Activated T-cell treated with anti-CD3 and anti-CD28 coated beads, Interleukin-2, amount 50 U/mL, for 48 hours (primary cell): ENCODE results near the gene CTNND1.

ENCODE experiments used
- DNase-seq, 2 experiments: peaks; one replicate each; pipeline ENCODE4 v3.0.0-alpha.2; 2020

Gene CTNND1

GRCh38 chr11:57762235-57762861 is 746 bp downstream of the CTNND1 start:
- no peak for DNase-seq

- DNase-seq, result no peak
These were observed 2.0 kb downstream of the CTNND1 start for GRCh38 chr11:57763568-57763967.

GRCh38 chr11:57764021-57764420 is 2.4 kb downstream of the CTNND1 start:
- DNase-seq, result no peak

- no peak for DNase-seq
These were observed 3.0 kb downstream of the CTNND1 start for GRCh38 chr11:57764566-57764965.

- no peak for DNase-seq
These were observed 3.4 kb downstream of the CTNND1 start for GRCh38 chr11:57764972-57765371.

- no peak for DNase-seq
These were observed 9.2 kb downstream of the CTNND1 start for GRCh38 chr11:57770793-57771192.

GRCh38 chr11:57771365-57771764 is 9.8 kb downstream of the CTNND1 start:
- DNase-seq, result no peak

GRCh38 chr11:57772562-57772961 is 11.0 kb downstream of the CTNND1 start:
- DNase-seq, result no peak

GRCh38 chr11:57773026-57773598 is 11.5 kb downstream of the CTNND1 start:
- no peak for DNase-seq

GRCh38 chr11:57775491-57775890 is 13.9 kb downstream of the CTNND1 start:
- DNase-seq, result no peak

- DNase-seq, result no peak
These were observed 14.5 kb downstream of the CTNND1 start for GRCh38 chr11:57776031-57776521.

- no peak for DNase-seq
These were observed 15.1 kb downstream of the CTNND1 start for GRCh38 chr11:57776577-57777210.

- DNase-seq, result no peak
These were observed 16.3 kb downstream of the CTNND1 start for GRCh38 chr11:57777969-57778317.

- DNase-seq, result no peak
These were observed 16.9 kb downstream of the CTNND1 start for GRCh38 chr11:57778318-57779037.

GRCh38 chr11:57779276-57779675 is 17.7 kb downstream of the CTNND1 start:
- no peak for DNase-seq

- no peak for DNase-seq
These were observed 19.9 kb downstream of the CTNND1 start for GRCh38 chr11:57781529-57781943.

GRCh38 chr11:57785072-57785471 is 23.5 kb downstream of the CTNND1 start:
- no peak for DNase-seq

- no peak for DNase-seq
These were observed 24.8 kb downstream of the CTNND1 start for GRCh38 chr11:57786436-57786835.

GRCh38 chr11:57787006-57787604 is 25.5 kb downstream of the CTNND1 start:
- no peak for DNase-seq

GRCh38 chr11:57787920-57788702 is 26.5 kb downstream of the CTNND1 start:
- DNase-seq, result no peak

GRCh38 chr11:57788703-57789088 is 27.1 kb downstream of the CTNND1 start:
- DNase-seq, result no peak

GRCh38 chr11:57791321-57792059 is 29.9 kb downstream of the CTNND1 start:
- no peak for DNase-seq
